Measurements from ENCODE around the gene IFRD1. TPM values are rescaled to one million over a fixed set of nuclear protein-coding genes. Genes with fewer than 3 reads are reported as not detected.

The IFRD1 gene
- total RNA-seq, 2 donors from 2014 or later: 54.3 to 57.6 TPM

GRCh38 chr7:112488264-112488552, 37.9 kb downstream of the IFRD1 start:
- no peak overlapping the region for H3K27ac Mint-ChIP-seq
- Histone ChIP-seq H3K27ac (ENCODE audit: low read depth, low read length) (no peak overlapping the region), H3K4me1 (ENCODE audit: control insufficient read depth, insufficient read depth, low read length) (no peaks in the 10 kb centered on the region), H3K27me3 (ENCODE audit: control insufficient read depth, insufficient read depth, low read length, poor library complexity, severe bottlenecking) (no peaks in the 10 kb centered on the region), H3K36me3 (ENCODE audit: control insufficient read depth, insufficient read depth, low read length) (no peaks in the 10 kb centered on the region), H3K4me3 (ENCODE audit: low read length) (no peak overlapping the region), H3K9me3 (ENCODE audit: control insufficient read depth, low read length) (no peaks in the 10 kb centered on the region), H3K9ac (ENCODE audit: extremely low read depth, low read length, poor library complexity, severe bottlenecking) (no peak overlapping the region)
- no peaks in the 10 kb centered on the region for H3K9me3 Mint-ChIP-seq
- no peak for DNase-seq
- 90 to 100% methylated on average over 3 to 4 of the region's 4 CpGs for WGBS, 2 experiments (ENCODE audit: insufficient coverage in 1 of 2, insufficient read length in 1 of 2)
- peaks cover 2% of the 10 kb centered on the region for H3K36me3 Mint-ChIP-seq (ENCODE audit: low read depth)
- no peak overlapping the region for H3K4me3 Mint-ChIP-seq
- no peaks in the 10 kb centered on the region for H3K27me3 Mint-ChIP-seq (ENCODE audit: insufficient read depth)
- H3K4me1 Mint-ChIP-seq: peaks cover 4% of the 10 kb centered on the region
- TF ChIP-seq, protein P1, sequence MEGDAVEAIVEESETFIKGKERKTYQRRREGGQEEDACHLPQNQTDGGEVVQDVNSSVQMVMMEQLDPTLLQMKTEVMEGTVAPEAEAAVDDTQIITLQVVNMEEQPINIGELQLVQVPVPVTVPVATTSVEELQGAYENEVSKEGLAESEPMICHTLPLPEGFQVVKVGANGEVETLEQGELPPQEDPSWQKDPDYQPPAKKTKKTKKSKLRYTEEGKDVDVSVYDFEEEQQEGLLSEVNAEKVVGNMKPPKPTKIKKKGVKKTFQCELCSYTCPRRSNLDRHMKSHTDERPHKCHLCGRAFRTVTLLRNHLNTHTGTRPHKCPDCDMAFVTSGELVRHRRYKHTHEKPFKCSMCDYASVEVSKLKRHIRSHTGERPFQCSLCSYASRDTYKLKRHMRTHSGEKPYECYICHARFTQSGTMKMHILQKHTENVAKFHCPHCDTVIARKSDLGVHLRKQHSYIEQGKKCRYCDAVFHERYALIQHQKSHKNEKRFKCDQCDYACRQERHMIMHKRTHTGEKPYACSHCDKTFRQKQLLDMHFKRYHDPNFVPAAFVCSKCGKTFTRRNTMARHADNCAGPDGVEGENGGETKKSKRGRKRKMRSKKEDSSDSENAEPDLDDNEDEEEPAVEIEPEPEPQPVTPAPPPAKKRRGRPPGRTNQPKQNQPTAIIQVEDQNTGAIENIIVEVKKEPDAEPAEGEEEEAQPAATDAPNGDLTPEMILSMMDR (conservative IDR thresholded peaks at IDR 0.05): no peak

DNA sequence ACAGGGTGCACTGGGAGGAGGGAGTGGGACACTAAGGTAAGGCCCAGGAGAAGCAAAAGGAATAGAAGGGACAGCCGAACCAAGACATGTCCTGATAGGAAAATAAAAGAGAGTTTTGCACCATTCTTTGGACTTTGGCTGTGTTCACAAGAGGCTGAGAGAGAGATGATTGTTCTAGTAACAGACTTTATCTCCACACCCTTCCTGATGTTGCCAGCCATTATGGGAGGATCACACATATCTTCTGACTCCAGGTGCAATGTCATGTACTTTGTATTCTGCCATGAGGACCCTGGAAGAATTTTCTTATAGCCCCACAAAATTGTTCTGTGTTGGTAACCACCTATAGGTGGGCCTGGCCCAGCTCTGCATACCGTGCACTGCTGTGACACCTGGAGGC, 41.9 kb downstream of the IFRD1 start:
- Mint-ChIP-seq H3K4me3 (no peak overlapping the region), H3K4me1 (peaks cover 5% of the 10 kb centered on the region), H3K27ac (no peak overlapping the region), H3K27me3 (ENCODE audit: insufficient read depth) (no peaks in the 10 kb centered on the region), H3K36me3 (ENCODE audit: low read depth) (no peaks in the 10 kb centered on the region), H3K9me3 (no peaks in the 10 kb centered on the region)
- H3K9me3 ChIP-seq (ENCODE audit: control insufficient read depth, low read length): no peaks in the 10 kb centered on the region
- H3K4me1 ChIP-seq (ENCODE audit: control insufficient read depth, insufficient read depth, low read length): no peaks in the 10 kb centered on the region
- WGBS, 2 experiments (ENCODE audit: insufficient coverage in 1 of 2, insufficient read length in 1 of 2): 86% methylated on average over 2 of the region's 2 CpGs; no CpG with 5 or more reads in 1 of the 2 experiments
- H3K27ac ChIP-seq (ENCODE audit: low read depth, low read length): no peak overlapping the region
- H3K27me3 ChIP-seq (ENCODE audit: control insufficient read depth, insufficient read depth, low read length, poor library complexity, severe bottlenecking): no peaks in the 10 kb centered on the region
- no peak overlapping the region for H3K9ac ChIP-seq (ENCODE audit: extremely low read depth, low read length, poor library complexity, severe bottlenecking)
- H3K36me3 ChIP-seq (ENCODE audit: control insufficient read depth, insufficient read depth, low read length): no peaks in the 10 kb centered on the region
- no peak overlapping the region for H3K4me3 ChIP-seq (ENCODE audit: low read length)
- DNase-seq: peak; percentile 40
- TF ChIP-seq, protein P1 (conservative IDR thresholded peaks at IDR 0.05): no peak

- Mint-ChIP-seq H3K4me1 (peaks cover 5% of the 10 kb centered on the region), H3K27ac (no peak overlapping the region), H3K4me3 (no peak overlapping the region), H3K9me3 (no peaks in the 10 kb centered on the region), H3K36me3 (ENCODE audit: low read depth) (no peaks in the 10 kb centered on the region), H3K27me3 (ENCODE audit: insufficient read depth) (no peaks in the 10 kb centered on the region)
- TF ChIP-seq, protein P1 (conservative IDR thresholded peaks at IDR 0.05): no peak
- DNase-seq: no peak
- no peaks in the 10 kb centered on the region for H3K4me1 ChIP-seq (ENCODE audit: control insufficient read depth, insufficient read depth, low read length)
- H3K27me3 ChIP-seq (ENCODE audit: control insufficient read depth, insufficient read depth, low read length, poor library complexity, severe bottlenecking): no peaks in the 10 kb centered on the region
- no peaks in the 10 kb centered on the region for H3K36me3 ChIP-seq (ENCODE audit: control insufficient read depth, insufficient read depth, low read length)
- no peak overlapping the region for H3K4me3 ChIP-seq (ENCODE audit: low read length)
- H3K9ac ChIP-seq (ENCODE audit: extremely low read depth, low read length, poor library complexity, severe bottlenecking): no peak overlapping the region
- H3K27ac ChIP-seq (ENCODE audit: low read depth, low read length): no peak overlapping the region
- 96 to 100% methylated on average over 1 to 2 of the region's 2 CpGs for WGBS, 2 experiments (ENCODE audit: insufficient coverage in 1 of 2, insufficient read length in 1 of 2)
- no peaks in the 10 kb centered on the region for H3K9me3 ChIP-seq (ENCODE audit: control insufficient read depth, low read length)
Measured at GRCh38 chr7:112494656-112495055, 44.4 kb downstream of the IFRD1 start.

Data from endodermal cell (in vitro differentiated cells).